GM19025 (cell line): Measurements from ENCODE around the gene NAA25.
A peak's percentile ranks its signal among the peaks of the same experiment; 100 is the strongest.
"Not testable (repeated sequence)": the region's sequence is repeated elsewhere in the genome, so short reads cannot be mapped to it uniquely, and the experiment has no call there.

Experiments
- ATAC-seq: cut with Tn5 transposase; IDR thresholded peaks from one replicate; pipeline ENCODE4 v1.9.1; 2021; ENCODE audit warnings: mild to moderate bottlenecking, low read depth, moderate library complexity; ENCODE audit not compliant: unreplicated experiment

The NAA25 gene

GRCh38 chr12:112066566-112066965, 42.0 kb downstream of the NAA25 start:
- no peak for ATAC-seq

DNA sequence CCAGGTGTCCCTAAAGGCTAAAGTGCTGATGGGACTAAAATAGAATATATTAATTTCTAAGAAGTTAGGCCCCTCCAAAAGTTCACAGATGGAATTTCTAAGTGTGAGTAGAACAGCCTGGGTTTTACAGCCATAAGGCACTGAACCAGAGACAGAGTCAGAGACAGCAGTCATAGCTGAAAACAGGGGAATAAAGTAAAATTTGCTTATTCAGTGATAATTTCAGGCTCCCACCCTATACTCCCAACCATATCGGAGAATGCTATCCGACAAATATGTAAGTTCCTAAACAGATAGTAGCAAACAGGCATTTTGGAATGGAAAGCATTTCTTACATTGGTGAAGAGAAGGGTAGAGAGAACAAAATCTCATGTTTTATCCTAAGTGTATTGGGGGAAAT, 45.3 kb downstream of the NAA25 start:
- no peak for ATAC-seq

DNA sequence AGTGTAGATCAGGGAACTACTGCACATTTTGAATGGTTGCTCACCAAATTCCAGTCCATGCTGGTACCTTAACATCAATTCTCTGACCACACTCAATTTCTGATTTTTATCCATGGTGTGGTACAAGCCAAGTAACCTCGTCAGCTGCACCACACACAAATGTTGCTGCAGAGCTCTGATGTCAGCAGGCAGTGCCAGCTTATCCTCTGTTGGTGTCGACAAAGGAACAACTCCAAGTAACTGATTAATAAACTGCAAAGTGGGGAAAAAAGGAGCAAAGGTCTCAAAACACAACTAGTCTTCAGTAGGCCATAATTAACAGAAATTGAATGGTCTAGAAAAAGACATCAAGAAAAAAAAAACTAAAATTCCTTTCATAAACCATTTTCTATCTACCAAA, 47.4 kb downstream of the NAA25 start:
- ATAC-seq, result no peak

DNA sequence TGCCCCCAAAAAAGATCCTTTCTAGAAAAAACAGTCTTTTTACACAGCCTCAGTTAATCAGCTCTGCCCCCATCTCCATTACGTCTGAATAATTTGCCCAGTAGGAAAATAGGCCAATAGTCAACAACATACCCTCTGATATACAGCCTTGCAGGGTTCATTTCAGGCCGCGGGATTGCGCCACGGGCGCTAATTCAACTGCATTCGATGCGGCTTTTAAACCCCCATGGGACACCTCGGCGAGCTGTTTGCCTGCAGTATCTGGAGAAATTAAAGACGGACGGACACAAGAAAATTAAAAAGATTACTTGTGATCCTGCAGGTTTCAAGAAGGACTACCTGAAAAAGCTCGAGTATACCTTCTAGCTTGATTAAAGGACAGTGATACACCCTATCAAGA, 59.2 kb downstream of the NAA25 start:
- ATAC-seq, result no peak

GRCh38 chr12:112046003-112046402, 62.6 kb downstream of the NAA25 start:
- no peak for ATAC-seq

GRCh38 chr12:112036614-112037013, 72.0 kb downstream of the NAA25 start:
- not testable (repeated sequence) for ATAC-seq

- no peak for ATAC-seq
Observed at GRCh38 chr12:112035219-112035785, 73.3 kb downstream of the NAA25 start.

- ATAC-seq, result no peak
Observed at GRCh38 chr12:112032292-112032691, 76.3 kb downstream of the NAA25 start.

DNA sequence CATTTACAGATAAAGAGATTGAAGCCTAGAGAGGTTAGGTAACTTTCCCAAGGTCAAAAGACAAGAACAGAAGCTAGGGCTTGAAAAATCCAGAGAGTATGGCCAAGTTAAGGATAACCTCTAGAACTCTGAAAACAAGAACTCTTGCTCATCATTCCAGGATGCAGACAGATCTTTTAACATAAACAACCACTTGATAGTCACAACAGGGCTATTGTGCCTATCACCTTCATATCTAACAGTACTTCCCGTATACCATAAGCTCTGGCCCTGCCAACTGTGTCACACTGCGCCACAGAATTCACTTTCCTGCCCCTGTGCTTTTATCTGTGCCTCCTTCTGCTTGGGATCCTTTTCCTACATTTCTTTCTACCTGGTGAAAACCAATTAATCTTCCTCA, 77.1 kb downstream of the NAA25 start:
- no peak for ATAC-seq

DNA sequence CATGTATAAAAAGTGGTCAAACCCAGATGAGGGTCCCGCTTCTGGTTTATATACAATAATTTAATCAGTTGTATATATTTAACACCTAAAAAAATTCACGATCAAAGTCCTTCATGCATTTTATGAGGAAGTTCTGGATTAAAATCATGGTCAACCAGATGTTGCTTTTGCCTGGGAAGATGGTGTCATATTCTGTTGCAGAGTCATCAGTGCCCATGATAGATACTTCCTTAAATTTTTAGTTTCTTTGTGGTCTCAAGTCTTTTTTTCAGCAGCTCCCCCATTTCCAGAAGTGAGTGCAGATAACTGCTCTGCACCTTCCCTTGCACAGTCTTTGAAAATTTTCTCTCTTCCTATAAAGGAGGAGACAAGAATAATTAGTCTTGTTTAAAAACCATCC, 79.3 kb downstream of the NAA25 start:
- no peak for ATAC-seq

- ATAC-seq, result no peak
Observed at GRCh38 chr12:112025808-112026375, 82.7 kb downstream of the NAA25 start.

DNA sequence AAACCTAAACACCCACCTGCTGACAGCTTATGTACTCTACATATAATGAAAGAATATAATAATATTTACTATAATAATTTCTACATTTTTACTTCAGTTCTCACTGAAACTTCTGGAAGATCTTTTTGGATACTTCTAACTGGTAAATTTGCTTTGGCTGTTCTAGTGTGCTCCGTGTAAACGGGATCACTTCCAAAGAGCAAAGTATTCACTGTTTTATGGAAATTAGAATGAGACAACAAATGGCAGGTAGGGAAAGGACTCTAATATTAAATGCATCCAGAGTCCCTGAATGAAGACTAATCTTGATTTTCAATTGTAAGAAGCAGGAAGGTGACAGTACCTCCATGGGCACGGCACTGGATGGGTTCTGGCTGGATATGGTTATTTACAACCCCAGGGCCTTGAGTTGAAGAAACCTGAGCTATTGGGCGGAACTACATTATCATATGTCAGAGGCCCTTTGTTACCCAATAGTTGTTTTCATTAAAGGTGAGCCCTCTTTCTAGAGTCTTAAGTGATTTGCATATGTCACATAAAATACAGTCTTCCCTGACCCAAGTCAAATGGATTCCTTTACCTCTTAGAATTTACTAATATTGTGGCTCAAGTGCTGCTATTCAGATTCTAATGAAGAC, 84.7 kb downstream of the NAA25 start:
- ATAC-seq, result no peak

GRCh38 chr12:112022241-112023016, 86.2 kb downstream of the NAA25 start:
- ATAC-seq, result no peak

- ATAC-seq, result no peak
Observed at GRCh38 chr12:112020947-112021457, 87.6 kb downstream of the NAA25 start.

GRCh38 chr12:112018571-112019237, 89.9 kb downstream of the NAA25 start:
- no peak for ATAC-seq

DNA sequence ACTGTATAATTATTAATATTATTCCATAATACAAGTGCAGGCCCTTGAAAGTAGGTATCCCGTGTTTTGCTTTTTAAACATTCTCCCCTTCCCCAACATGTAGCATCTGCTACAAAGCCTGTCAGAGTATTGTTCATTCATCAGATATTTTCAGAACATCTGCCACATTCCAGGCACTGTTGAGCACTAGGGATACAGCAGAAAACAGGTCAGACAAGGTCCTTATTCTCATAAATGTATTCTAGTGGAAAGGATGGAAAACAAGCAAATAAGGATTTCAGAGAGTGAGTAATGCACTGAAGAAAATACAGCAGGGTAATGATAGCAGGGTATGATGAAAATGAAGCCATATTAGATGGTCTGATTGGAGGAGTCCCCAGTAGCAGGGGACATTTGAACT, 91.5 kb downstream of the NAA25 start:
- ATAC-seq, result no peak

GRCh38 chr12:112015938-112016337, 92.6 kb downstream of the NAA25 start:
- no peak for ATAC-seq

GRCh38 chr12:112013601-112014402, 94.8 kb downstream of the NAA25 start:
- ATAC-seq, result peak; percentile 21

- ATAC-seq, result peak; percentile 61
Observed at GRCh38 chr12:112012775-112013600, 95.6 kb downstream of the NAA25 start, which contains the start of the genes ERP29 and TMEM116. Gene ERP29, plus strand, starts transcription at chr12:112013426. Its CDS starts 40 bp downstream, at chr12:112013466. Gene TMEM116, minus strand, starts transcription at chr12:112013165. Its CDS starts 7,895 bp downstream, at chr12:112005270.
